Measurements from ENCODE around the gene POMZP3. TPM values are rescaled to one million over a fixed set of nuclear protein-coding genes. Genes with fewer than 3 reads are reported as not detected.
"Not testable (repeated sequence)": the region's sequence is repeated elsewhere in the genome, so short reads cannot be mapped to it uniquely, and the experiment has no call there.

Gene POMZP3
- total RNA-seq, 1 donor from 2014 or later = 9.4 TPM

DNA sequence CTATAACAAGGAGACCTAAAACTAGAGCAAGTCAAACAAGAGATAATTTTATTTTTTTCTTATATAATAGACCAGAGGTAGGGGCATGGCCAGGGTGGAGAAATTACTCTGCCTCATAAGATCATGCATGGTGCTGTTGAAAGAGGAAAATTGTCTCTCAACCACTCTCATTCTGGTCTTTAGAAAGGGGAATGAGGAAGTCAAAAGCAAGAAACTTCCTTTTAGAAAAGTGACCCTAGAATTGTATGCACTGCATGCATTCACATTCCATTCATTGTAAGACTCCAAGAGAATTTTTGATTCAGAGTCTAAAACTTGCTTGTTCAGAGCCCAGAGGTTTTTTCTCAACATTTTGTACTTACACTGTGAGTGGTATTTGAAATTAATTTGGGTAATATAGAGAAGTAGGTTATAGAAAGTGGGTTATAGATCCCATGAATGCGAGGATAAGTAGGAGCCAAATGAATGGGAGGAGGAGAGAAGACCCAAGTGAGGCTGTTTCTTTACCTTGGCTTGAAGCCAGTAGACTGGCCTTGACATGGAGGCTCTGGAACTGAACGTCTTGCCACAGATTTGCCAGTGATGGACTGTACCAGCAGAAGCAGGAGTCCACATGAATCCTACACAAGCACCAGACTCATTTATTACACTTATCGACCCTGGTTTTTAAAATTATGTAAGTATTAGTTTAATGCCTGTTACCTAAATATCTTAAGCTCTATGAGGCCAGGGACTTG lies 51.0 kb downstream of the POMZP3 start:
- not testable (repeated sequence) for H3K4me1 Mint-ChIP-seq; H3K36me3 Mint-ChIP-seq (ENCODE audit: low read depth); H3K27me3 Mint-ChIP-seq (ENCODE audit: low read depth); H3K27ac Mint-ChIP-seq (ENCODE audit: unreplicated experiment); H3K4me3 Mint-ChIP-seq; DNase-seq (ENCODE audit: low read depth, low spot score); H3K9me3 Mint-ChIP-seq

GRCh38 chr7:76575431-76575830 lies 51.6 kb downstream of the POMZP3 start:
- H3K27ac Mint-ChIP-seq (ENCODE audit: unreplicated experiment); DNase-seq (ENCODE audit: low read depth, low spot score); H3K9me3 Mint-ChIP-seq; H3K36me3 Mint-ChIP-seq (ENCODE audit: low read depth); H3K27me3 Mint-ChIP-seq (ENCODE audit: low read depth); H3K4me1 Mint-ChIP-seq; H3K4me3 Mint-ChIP-seq: not testable (repeated sequence)

DNA sequence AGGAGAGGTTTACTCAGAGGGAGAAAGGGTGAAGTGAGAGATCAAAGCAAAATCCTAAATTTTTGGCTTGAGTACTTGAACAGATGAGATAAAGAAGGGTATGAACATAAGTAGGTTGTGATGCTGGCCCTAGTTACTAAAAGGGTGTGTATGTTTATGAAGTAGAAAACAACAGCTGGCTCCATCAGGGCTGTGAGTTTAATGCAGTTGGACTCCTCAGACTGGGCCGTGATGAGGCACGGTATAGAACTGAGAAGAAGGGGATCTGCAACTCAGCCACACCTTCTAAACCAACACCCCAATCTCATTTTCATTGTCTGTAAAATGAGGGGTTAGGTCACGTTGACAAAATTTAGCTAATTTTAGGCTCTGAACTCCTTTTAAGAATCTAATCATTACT lies 54.8 kb downstream of the POMZP3 start:
- not testable (repeated sequence) for H3K36me3 Mint-ChIP-seq (ENCODE audit: low read depth); H3K4me1 Mint-ChIP-seq; DNase-seq (ENCODE audit: low read depth, low spot score); H3K4me3 Mint-ChIP-seq; H3K27me3 Mint-ChIP-seq (ENCODE audit: low read depth); H3K9me3 Mint-ChIP-seq; H3K27ac Mint-ChIP-seq (ENCODE audit: unreplicated experiment)

DNA sequence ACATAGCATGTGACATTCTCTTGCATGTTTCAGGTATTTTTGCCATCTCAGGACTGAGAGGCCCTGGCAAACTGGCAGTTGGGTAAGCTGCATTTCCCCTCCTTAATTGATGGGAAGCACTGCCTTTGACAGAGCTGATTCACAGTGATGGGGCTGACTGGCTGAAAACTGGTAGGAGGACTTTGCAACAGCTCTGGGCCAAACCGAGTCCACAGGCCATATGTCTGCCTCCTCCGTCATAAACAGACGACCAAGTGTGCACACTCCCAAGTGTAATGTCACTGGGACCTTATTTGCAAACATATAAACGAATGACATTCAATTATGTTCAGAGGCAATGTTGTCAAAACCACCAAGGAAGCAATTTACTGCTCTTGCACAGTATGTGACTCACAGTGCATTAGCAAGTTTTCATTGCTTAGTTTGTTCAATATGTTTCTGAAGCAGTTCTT lies 56.7 kb downstream of the POMZP3 start:
- H3K27me3 Mint-ChIP-seq (ENCODE audit: low read depth); H3K4me1 Mint-ChIP-seq; H3K9me3 Mint-ChIP-seq; H3K27ac Mint-ChIP-seq (ENCODE audit: unreplicated experiment); DNase-seq (ENCODE audit: low read depth, low spot score); H3K4me3 Mint-ChIP-seq: not testable (repeated sequence)
- peaks cover 19% of the 10 kb centered on the region for H3K36me3 Mint-ChIP-seq (ENCODE audit: low read depth)

DNA sequence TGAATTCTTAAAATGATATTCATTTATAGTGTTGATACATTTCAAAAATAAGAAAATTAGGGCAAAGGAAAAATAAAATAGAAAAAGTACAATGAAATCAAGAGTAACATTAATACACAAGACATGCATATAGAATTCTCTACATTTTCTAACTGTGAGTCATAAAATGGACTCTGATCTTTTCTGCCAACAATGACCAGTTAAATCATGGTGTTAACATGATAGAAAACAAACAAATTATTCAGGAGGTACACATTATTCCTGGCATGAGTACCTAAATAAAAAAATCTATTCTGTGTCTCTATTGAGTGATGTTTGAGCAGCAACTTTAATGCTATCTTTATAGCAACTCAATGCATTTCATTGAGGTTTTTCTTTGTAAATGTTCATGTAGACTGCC lies 58.3 kb downstream of the POMZP3 start:
- H3K4me3 Mint-ChIP-seq; DNase-seq (ENCODE audit: low read depth, low spot score); H3K27me3 Mint-ChIP-seq (ENCODE audit: low read depth); H3K9me3 Mint-ChIP-seq; H3K4me1 Mint-ChIP-seq; H3K27ac Mint-ChIP-seq (ENCODE audit: unreplicated experiment): not testable (repeated sequence)
- peaks cover 23% of the 10 kb centered on the region for H3K36me3 Mint-ChIP-seq (ENCODE audit: low read depth)

- H3K4me3 Mint-ChIP-seq; H3K27me3 Mint-ChIP-seq (ENCODE audit: low read depth); DNase-seq (ENCODE audit: low read depth, low spot score); H3K27ac Mint-ChIP-seq (ENCODE audit: unreplicated experiment); H3K9me3 Mint-ChIP-seq; H3K4me1 Mint-ChIP-seq: not testable (repeated sequence)
- H3K36me3 Mint-ChIP-seq (ENCODE audit: low read depth) = peaks cover 24% of the 10 kb centered on the region
Observed at GRCh38 chr7:76567753-76568152, 59.3 kb downstream of the POMZP3 start.

DNA sequence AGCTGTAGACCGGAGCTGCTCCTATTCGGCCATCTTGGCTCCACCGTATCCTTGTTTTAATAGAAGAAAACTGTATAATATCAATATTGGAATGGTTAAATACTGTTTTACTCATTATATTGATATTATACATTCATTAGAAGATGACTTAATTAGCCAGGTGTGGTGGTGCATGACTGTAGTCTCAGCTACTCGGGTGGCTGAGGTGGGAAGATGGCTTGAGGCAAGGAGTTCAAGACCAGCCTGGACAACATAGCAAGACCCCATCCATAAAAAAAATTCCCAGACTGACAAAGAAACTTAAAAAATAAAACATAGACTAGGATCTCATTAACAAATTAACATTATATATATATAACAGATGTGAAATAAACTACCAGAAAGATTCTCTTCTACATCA lies 59.8 kb downstream of the POMZP3 start:
- not testable (repeated sequence) for DNase-seq (ENCODE audit: low read depth, low spot score); H3K9me3 Mint-ChIP-seq; H3K4me3 Mint-ChIP-seq; H3K27ac Mint-ChIP-seq (ENCODE audit: unreplicated experiment); H3K27me3 Mint-ChIP-seq (ENCODE audit: low read depth); H3K4me1 Mint-ChIP-seq
- H3K36me3 Mint-ChIP-seq (ENCODE audit: low read depth) = peaks cover 27% of the 10 kb centered on the region

DNA sequence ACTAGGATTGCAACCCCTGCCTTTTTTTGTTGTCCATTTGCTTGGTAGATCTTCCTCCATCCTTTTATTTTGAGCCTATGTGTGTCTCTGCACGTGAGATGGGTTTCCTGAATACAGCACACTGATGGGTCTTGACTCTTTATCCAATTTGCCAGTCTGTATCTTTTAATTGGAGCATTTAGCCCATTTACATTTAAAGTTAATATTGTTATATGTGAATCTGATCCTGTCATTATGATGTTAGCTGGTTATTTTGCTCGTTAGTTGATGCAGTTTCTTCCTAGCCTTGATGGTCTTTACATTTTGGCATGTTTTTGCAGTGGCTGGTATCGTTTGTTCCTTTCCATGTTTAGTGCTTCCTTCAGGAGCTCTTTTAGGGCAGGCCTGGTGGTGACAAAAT lies 62.1 kb downstream of the POMZP3 start:
- H3K36me3 Mint-ChIP-seq (ENCODE audit: low read depth) = peaks cover 29% of the 10 kb centered on the region
- not testable (repeated sequence) for H3K9me3 Mint-ChIP-seq; H3K27ac Mint-ChIP-seq (ENCODE audit: unreplicated experiment); H3K4me3 Mint-ChIP-seq; DNase-seq (ENCODE audit: low read depth, low spot score); H3K27me3 Mint-ChIP-seq (ENCODE audit: low read depth); H3K4me1 Mint-ChIP-seq

DNA sequence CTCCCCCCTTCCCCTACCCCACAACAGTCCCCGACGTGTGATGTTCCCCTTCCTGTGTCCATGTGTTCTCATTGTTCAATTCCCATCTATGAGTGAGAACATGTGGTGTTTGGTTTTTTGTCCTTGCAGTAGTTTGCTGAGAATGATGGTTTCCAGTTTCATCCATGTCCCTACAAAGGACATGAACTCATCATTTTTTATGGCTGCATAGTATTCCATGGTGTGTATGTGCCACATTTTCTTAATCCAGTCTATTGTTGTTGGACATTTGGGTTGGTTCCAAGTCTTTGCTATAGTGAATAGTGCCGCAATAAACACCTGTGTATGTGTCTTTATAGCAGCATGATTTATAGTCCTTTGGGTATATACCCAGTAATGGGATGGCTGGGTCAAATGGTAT lies 65.7 kb downstream of the POMZP3 start:
- not testable (repeated sequence) for H3K27ac Mint-ChIP-seq (ENCODE audit: unreplicated experiment)
- peaks cover 21% of the 10 kb centered on the region for H3K36me3 Mint-ChIP-seq (ENCODE audit: low read depth)

GRCh38 chr7:76560157-76560556 lies 66.9 kb downstream of the POMZP3 start:
- not testable (repeated sequence) for H3K27me3 Mint-ChIP-seq (ENCODE audit: low read depth); H3K9me3 Mint-ChIP-seq; DNase-seq (ENCODE audit: low read depth, low spot score); H3K4me3 Mint-ChIP-seq; H3K4me1 Mint-ChIP-seq; H3K27ac Mint-ChIP-seq (ENCODE audit: unreplicated experiment)
- H3K36me3 Mint-ChIP-seq (ENCODE audit: low read depth) = peaks cover 12% of the 10 kb centered on the region

More for the DNA sequence above, 65.7 kb downstream of the POMZP3 start:
- not testable (repeated sequence) for H3K4me3 Mint-ChIP-seq; H3K9me3 Mint-ChIP-seq; H3K4me1 Mint-ChIP-seq; DNase-seq (ENCODE audit: low read depth, low spot score); H3K27me3 Mint-ChIP-seq (ENCODE audit: low read depth)

Other genes with a start within 250 kb of the POMZP3 start
- gene SSC4D, start 217.6 kb downstream of the POMZP3 start, total RNA-seq = 1.0 and 1.1 TPM in 2 replicates
- 0.49 TPM in 1 of 2 replicates, not detected in the other for gene ZP3, start 202.3 kb downstream of the POMZP3 start, total RNA-seq
- gene DTX2, start 165.6 kb downstream of the POMZP3 start, total RNA-seq = 23.7 and 24.2 TPM in 2 replicates
- gene UPK3B, start 116.7 kb downstream of the POMZP3 start, total RNA-seq = 0.77 TPM in 1 of 2 replicates, not detected in the other
- gene SPDYE16, start 84.0 kb downstream of the POMZP3 start, total RNA-seq = 0.35 TPM in 1 of 2 replicates, not detected in the other